Caco-2 (cell line): ENCODE data around the gene MEF2C. TPM values are rescaled to one million over a fixed set of nuclear protein-coding genes. Genes with fewer than 3 reads are reported as not detected.

Experiments used
- BruUV-seq: library from RNA; stranded (reverse); fragments of 400-500 nt; replicated peaks from 2 replicates; lab custom pipeline; 2021; lab: Mats Ljungman, UMichigan
- CTCF ChIA-PET: fragments of 300-600 bp; sonication (Branson Sonifier 250); formaldehyde crosslinking; loops from one replicate; lab custom pipeline; 2022; ENCODE audit warnings: antibody characterized with exemption; lab: Charles Lee
- POLR2A ChIA-PET: fragments of 300-600 bp; sonication (Branson Sonifier 250); formaldehyde crosslinking; loops from one replicate; lab custom pipeline; 2022; ENCODE audit warnings: antibody characterized with exemption; lab: Charles Lee
- DNase-seq, 2 experiments: peaks; one replicate each; pipeline versions ENCODE4 v3.0.0 to v3.0.0-alpha.2; 2020 to 2022
- H3K27me3 ChIP-seq: replicated peaks from 2 replicates; pipeline ENCODE4 v1.6.0; 2011; ENCODE audit warnings: low read length; ENCODE audit not compliant: control insufficient read depth, insufficient read depth
- H3K36me3 ChIP-seq: 2 replicates; pipeline ENCODE4 v1.5.1; 2011; ENCODE audit warnings: low read length; ENCODE audit not compliant: control insufficient read depth, insufficient read depth
- H3K4me1 ChIP-seq: fragments of 250-450 bp; sonication (Bioruptor Pico); 2 replicates; pipeline ENCODE4 v1.5.1; 2020; ENCODE audit warnings: mild to moderate bottlenecking
- H3K4me3 ChIP-seq: 2 replicates; pipeline ENCODE4 v1.5.1; 2011; ENCODE audit warnings: low read depth, mild to moderate bottlenecking, control low read depth, low read length
- H3K9me3 ChIP-seq: fragments of 250-450 bp; sonication (Bioruptor Pico); 2 replicates; pipeline ENCODE4 v1.5.1; 2020; ENCODE audit warnings: mild to moderate bottlenecking, moderate library complexity
- H3K27ac Mint-ChIP-seq: one replicate; pipeline ENCODE4 v1.8.0; 2022; ENCODE audit warnings: mixed read lengths; ENCODE audit not compliant: unreplicated experiment
- H3K27me3 Mint-ChIP-seq: one replicate; pipeline ENCODE4 v1.8.0; 2022; ENCODE audit warnings: mixed read lengths; ENCODE audit not compliant: insufficient read depth, unreplicated experiment
- H3K36me3 Mint-ChIP-seq: one replicate; pipeline ENCODE4 v1.8.0; 2022; ENCODE audit warnings: mild to moderate bottlenecking, mixed read lengths; ENCODE audit not compliant: insufficient read depth, unreplicated experiment
- H3K4me1 Mint-ChIP-seq: one replicate; pipeline ENCODE4 v1.8.0; 2022; ENCODE audit warnings: low read depth, mixed read lengths; ENCODE audit not compliant: unreplicated experiment
- H3K4me3 Mint-ChIP-seq: one replicate; pipeline ENCODE4 v1.8.0; 2022; ENCODE audit warnings: mild to moderate bottlenecking, moderate library complexity, mixed read lengths; ENCODE audit not compliant: unreplicated experiment
- H3K9me3 Mint-ChIP-seq: one replicate; pipeline ENCODE4 v1.8.0; 2022; ENCODE audit warnings: mixed read lengths; ENCODE audit not compliant: unreplicated experiment
- CTCF ChIP-seq, 2 experiments: fragments of 200-600 bp in 1 of 2; IDR thresholded peaks; 1 replicate in 1 of 2; 2 replicates in 1 of 2; pipeline versions ENCODE4 v1.5.1 to v1.8.0; 2011 to 2022; ENCODE audit warnings: antibody characterized with exemption in 1 of 2, control low read depth in 1 of 2, inconsistent platforms in 1 of 2, low read depth in 1 of 2, low read length in 1 of 2, mild to moderate bottlenecking in 1 of 2, moderate library complexity in 1 of 2; ENCODE audit not compliant: insufficient read depth in 1 of 2, severe bottlenecking in 1 of 2, unreplicated experiment in 1 of 2
- intact Hi-C: fragments of 100-400 bp; cut with micrococcal nuclease; formaldehyde crosslinking; loops from one replicate; pipeline ENCODE4 v1.10.0; 2022; ENCODE audit not compliant: unreplicated experiment
- total RNA-seq: library from RNA; stranded (reverse); gene quantifications from 2 replicates; pipeline ENCODE4 v1.2.3, GENCODE V29; 2022

Gene MEF2C
- total RNA-seq, 1 experiment from 2014 or later, result 1.5 TPM

GRCh38 chr5:88887342-88887741, 4.4 kb upstream of the MEF2C start:
- Mint-ChIP-seq H3K36me3 (no peaks in the 10 kb centered on the region), H3K4me3 (no peak overlapping the region), H3K9me3 (no peaks in the 10 kb centered on the region), H3K27me3 (peaks cover 3% of the 10 kb centered on the region), H3K4me1 (peaks cover 5% of the 10 kb centered on the region), H3K27ac (no peak overlapping the region)
- BruUV-seq, result no TSS peak
- Histone ChIP-seq H3K4me3 (no peak overlapping the region), H3K27me3 (peaks cover 1% of the 10 kb centered on the region; the same call in 1 of the 2 replicates), H3K4me1 (peaks cover 4% of the 10 kb centered on the region), H3K9me3 (no peaks in the 10 kb centered on the region), H3K36me3 (no peaks in the 10 kb centered on the region)
- intact Hi-C loops, result no loop called here
- POLR2A ChIA-PET, result no interaction called here
- DNase-seq, result no peak
- CTCF ChIA-PET, result no interaction called here
- TF ChIP-seq CTCF (IDR thresholded peaks at IDR 0.05; ENCODE audit: insufficient read depth in 1 of 2, low read depth in 1 of 2, low read length in 1 of 2, severe bottlenecking in 1 of 2, unreplicated experiment in 1 of 2), result no peak

- POLR2A ChIA-PET, result no interaction called here
- no peaks in the 10 kb centered on the region for H3K36me3 ChIP-seq
- peaks cover 3% of the 10 kb centered on the region for H3K27me3 Mint-ChIP-seq
These were observed 3.9 kb upstream of the MEF2C start for GRCh38 chr5:88886746-88887341.

GRCh38 chr5:88886252-88886651, 3.3 kb upstream of the MEF2C start:
- ChIA-PET POLR2A (no interaction called here), CTCF (no interaction called here)
- no peaks in the 10 kb centered on the region for H3K4me1 ChIP-seq
- Mint-ChIP-seq H3K27ac (no peak overlapping the region), H3K4me1 (peaks cover 5% of the 10 kb centered on the region), H3K9me3 (no peaks in the 10 kb centered on the region), H3K36me3 (no peaks in the 10 kb centered on the region), H3K4me3 (no peak overlapping the region), H3K27me3 (peaks cover 3% of the 10 kb centered on the region)
- H3K27me3 ChIP-seq, result peaks cover 1% of the 10 kb centered on the region; the same call in 1 of the 2 replicates
- H3K9me3 ChIP-seq, result no peaks in the 10 kb centered on the region
- no peak for TF ChIP-seq CTCF (IDR thresholded peaks at IDR 0.05; ENCODE audit: insufficient read depth in 1 of 2, low read depth in 1 of 2, low read length in 1 of 2, severe bottlenecking in 1 of 2, unreplicated experiment in 1 of 2)
- no TSS peak for BruUV-seq
- intact Hi-C loops, result no loop called here
- H3K4me3 ChIP-seq, result no peak overlapping the region
- H3K36me3 ChIP-seq, result no peaks in the 10 kb centered on the region
- DNase-seq, result no peak

More at GRCh38 chr5:88886746-88887341, 3.9 kb upstream of the MEF2C start:
- Histone ChIP-seq H3K4me3 (no peak overlapping the region), H3K27me3 (peaks cover 1% of the 10 kb centered on the region; the same call in 1 of the 2 replicates), H3K9me3 (no peaks in the 10 kb centered on the region), H3K4me1 (no peaks in the 10 kb centered on the region)
- H3K4me1 Mint-ChIP-seq, result peaks cover 5% of the 10 kb centered on the region
- no peak for DNase-seq
- no peaks in the 10 kb centered on the region for H3K9me3 Mint-ChIP-seq
- intact Hi-C loops, result no loop called here
- H3K27ac Mint-ChIP-seq, result no peak overlapping the region
- H3K4me3 Mint-ChIP-seq, result no peak overlapping the region
- BruUV-seq, result no TSS peak
- no peaks in the 10 kb centered on the region for H3K36me3 Mint-ChIP-seq
- CTCF ChIA-PET, result no interaction called here
- no peak for TF ChIP-seq CTCF (IDR thresholded peaks at IDR 0.05; ENCODE audit: insufficient read depth in 1 of 2, low read depth in 1 of 2, low read length in 1 of 2, severe bottlenecking in 1 of 2, unreplicated experiment in 1 of 2)
